ENCODE measurements around the gene TFCP2L1. TPM values are rescaled to one million over a fixed set of nuclear protein-coding genes. Genes with fewer than 3 reads are reported as not detected.

The TFCP2L1 gene
- total and polyA plus RNA-seq, 10 donors, result 0.15 to 8.9 (median 2.7) TPM

GRCh38 chr2:121236101-121236640 lies 48.8 kb downstream of the TFCP2L1 start:
- H3K9me3 ChIP-seq, result no peaks in the 10 kb centered on the region
- DNase-seq, result peak; percentile 44
- TF ChIP-seq POLR2AphosphoS5 (IDR thresholded peaks at IDR 0.05) (no peak), POLR2A (IDR thresholded peaks at IDR 0.05) (no peak)
- TF ChIP-seq, protein P1, sequence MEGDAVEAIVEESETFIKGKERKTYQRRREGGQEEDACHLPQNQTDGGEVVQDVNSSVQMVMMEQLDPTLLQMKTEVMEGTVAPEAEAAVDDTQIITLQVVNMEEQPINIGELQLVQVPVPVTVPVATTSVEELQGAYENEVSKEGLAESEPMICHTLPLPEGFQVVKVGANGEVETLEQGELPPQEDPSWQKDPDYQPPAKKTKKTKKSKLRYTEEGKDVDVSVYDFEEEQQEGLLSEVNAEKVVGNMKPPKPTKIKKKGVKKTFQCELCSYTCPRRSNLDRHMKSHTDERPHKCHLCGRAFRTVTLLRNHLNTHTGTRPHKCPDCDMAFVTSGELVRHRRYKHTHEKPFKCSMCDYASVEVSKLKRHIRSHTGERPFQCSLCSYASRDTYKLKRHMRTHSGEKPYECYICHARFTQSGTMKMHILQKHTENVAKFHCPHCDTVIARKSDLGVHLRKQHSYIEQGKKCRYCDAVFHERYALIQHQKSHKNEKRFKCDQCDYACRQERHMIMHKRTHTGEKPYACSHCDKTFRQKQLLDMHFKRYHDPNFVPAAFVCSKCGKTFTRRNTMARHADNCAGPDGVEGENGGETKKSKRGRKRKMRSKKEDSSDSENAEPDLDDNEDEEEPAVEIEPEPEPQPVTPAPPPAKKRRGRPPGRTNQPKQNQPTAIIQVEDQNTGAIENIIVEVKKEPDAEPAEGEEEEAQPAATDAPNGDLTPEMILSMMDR (IDR thresholded peaks at IDR 0.05 in 8 of 11, conservative IDR thresholded peaks at IDR 0.05 in 3 of 11), result no peak
- peaks cover 0 to 4% (median 0%) of the 10 kb centered on the region in 7 donors for H3K27me3 ChIP-seq (replicated peaks in 1 of 7)
- H3K4me1 ChIP-seq, result no peaks in the 10 kb centered on the region
- H3K36me3 ChIP-seq, result peaks cover 0 to 56% (median 2%) of the 10 kb centered on the region in 6 donors
- intact Hi-C loops (cut with DNase I; ENCODE audit: low total_unique reads), result no loop called here
- H3K27ac ChIP-seq, result no peak overlapping the region
- 88 to 97% (median 91%) methylated on average over 11 to 13 of the region's 13 CpGs for WGBS, 5 donors
- no peak overlapping the region for H3K4me3 ChIP-seq

DNA sequence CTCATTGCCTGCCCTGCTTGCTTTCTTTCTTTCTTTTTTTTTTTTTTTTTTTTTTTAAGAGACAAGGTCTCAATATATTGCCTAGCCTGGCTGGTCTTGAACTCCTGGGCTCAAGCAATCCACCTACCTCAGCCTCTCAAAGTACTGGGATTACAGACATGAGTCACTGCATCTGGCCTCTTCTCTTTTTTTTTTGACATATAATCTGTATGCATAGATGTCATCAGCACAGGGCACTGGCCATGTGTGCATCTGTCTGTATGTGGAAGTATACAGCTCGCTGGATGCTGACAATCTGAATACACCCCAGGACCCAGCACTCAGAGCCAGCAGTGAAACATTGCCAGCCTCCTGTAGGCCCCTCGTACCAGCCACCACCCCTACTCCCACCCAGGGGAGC lies 49.5 kb downstream of the TFCP2L1 start:
- DNase-seq, result peak; percentile 51

DNA sequence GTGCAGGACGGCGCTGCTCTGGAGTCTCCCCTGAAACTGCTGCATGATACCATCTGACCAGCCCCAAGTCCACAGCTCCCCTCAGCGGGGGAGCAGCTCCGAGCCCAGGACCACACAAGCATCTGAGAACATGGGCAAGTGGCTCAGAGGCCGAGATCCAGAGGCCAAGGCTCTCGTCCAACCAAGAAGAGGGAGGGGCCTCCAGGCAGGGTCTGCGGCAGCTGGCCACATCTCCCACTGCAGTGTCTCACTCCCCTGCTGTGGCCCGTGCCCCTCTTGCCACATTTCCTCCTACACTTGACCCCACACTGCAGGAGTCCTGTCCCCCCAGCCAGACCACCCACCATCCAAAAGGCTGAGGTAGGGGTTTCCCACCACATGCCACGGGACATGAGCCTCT lies 50.2 kb downstream of the TFCP2L1 start:
- 77 to 91% (median 83%) methylated on average over 7 to 9 of the region's 9 CpGs for WGBS, 5 donors

More for the DNA sequence above, 49.5 kb downstream of the TFCP2L1 start:
- intact Hi-C loops (cut with DNase I; ENCODE audit: low total_unique reads), result no loop called here
- WGBS, 5 donors, result 75 to 91% (median 82%) methylated on average over 2 of the region's 2 CpGs
- Histone ChIP-seq H3K36me3 (peaks cover 0 to 56% (median 2%) of the 10 kb centered on the region in 6 donors), H3K4me1 (no peaks in the 10 kb centered on the region), H3K4me3 (no peak overlapping the region), H3K9me3 (no peaks in the 10 kb centered on the region), H3K27me3 (replicated peaks in 1 of 7) (peaks cover 0 to 4% (median 0%) of the 10 kb centered on the region in 7 donors), H3K27ac (no peak overlapping the region)
- TF ChIP-seq POLR2AphosphoS5 (IDR thresholded peaks at IDR 0.05), result no peak
- no peak for TF ChIP-seq POLR2A (IDR thresholded peaks at IDR 0.05)
- TF ChIP-seq, protein P1 (IDR thresholded peaks at IDR 0.05 in 8 of 11, conservative IDR thresholded peaks at IDR 0.05 in 3 of 11), result no peak

DNA sequence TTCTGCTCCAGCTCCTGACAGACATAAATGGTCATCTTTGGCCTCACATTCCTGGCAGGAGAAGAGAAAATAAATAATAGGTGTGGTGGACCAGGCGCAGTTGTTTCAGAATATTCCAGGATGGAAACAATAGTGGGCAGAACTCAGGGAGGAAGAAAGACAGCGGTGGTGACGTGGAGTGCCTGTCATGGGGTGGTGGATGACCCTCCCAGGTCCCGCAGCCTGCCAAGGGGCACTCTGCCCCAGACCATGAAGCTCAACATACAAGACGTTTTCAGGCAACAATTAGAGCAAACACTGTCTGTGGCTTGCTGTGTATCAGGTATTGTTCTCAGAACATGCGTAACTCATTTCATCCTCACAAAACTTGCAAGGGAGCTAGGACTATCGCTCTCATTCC lies 50.9 kb downstream of the TFCP2L1 start:
- no peaks in the 10 kb centered on the region for H3K4me1 ChIP-seq
- H3K27me3 ChIP-seq (replicated peaks in 1 of 7), result peaks cover 0 to 4% (median 0%) of the 10 kb centered on the region in 7 donors
- H3K4me3 ChIP-seq, result no peak overlapping the region
- TF ChIP-seq, protein P1 (IDR thresholded peaks at IDR 0.05 in 8 of 11, conservative IDR thresholded peaks at IDR 0.05 in 3 of 11), result no peak
- TF ChIP-seq POLR2AphosphoS5 (IDR thresholded peaks at IDR 0.05) (no peak), POLR2A (IDR thresholded peaks at IDR 0.05) (no peak)
- H3K27ac ChIP-seq, result no peak overlapping the region
- 80 to 93% (median 88%) methylated on average over 7 of the region's 7 CpGs for WGBS, 5 donors
- H3K36me3 ChIP-seq, result peaks cover 0 to 50% (median 2%) of the 10 kb centered on the region in 6 donors
- H3K9me3 ChIP-seq, result no peaks in the 10 kb centered on the region
- intact Hi-C loops (cut with DNase I; ENCODE audit: low total_unique reads), result no loop called here
- peak; percentile 47 for DNase-seq

More for the DNA sequence above, 50.2 kb downstream of the TFCP2L1 start:
- H3K36me3 ChIP-seq, result peaks cover 0 to 56% (median 2%) of the 10 kb centered on the region in 6 donors
- no peaks in the 10 kb centered on the region for H3K9me3 ChIP-seq
- no peak overlapping the region for H3K27ac ChIP-seq
- peak; percentile 63 for DNase-seq
- intact Hi-C loops (cut with DNase I; ENCODE audit: low total_unique reads), result no loop called here
- no peak overlapping the region for H3K4me3 ChIP-seq
- H3K27me3 ChIP-seq (replicated peaks in 1 of 7), result peaks cover 0 to 4% (median 0%) of the 10 kb centered on the region in 7 donors
- no peaks in the 10 kb centered on the region for H3K4me1 ChIP-seq
- no peak for TF ChIP-seq POLR2AphosphoS5 (IDR thresholded peaks at IDR 0.05)
- TF ChIP-seq, protein P1 (IDR thresholded peaks at IDR 0.05 in 8 of 11, conservative IDR thresholded peaks at IDR 0.05 in 3 of 11), result no peak
- no peak for TF ChIP-seq POLR2A (IDR thresholded peaks at IDR 0.05)

Measured in spleen (tissue), 11 donors.